Esophagus muscularis mucosa (tissue), 3 donors: ENCODE data around the gene FILIP1L.

ENCODE experiments used
- CTCF ChIP-seq, 3 experiments: fragments of 200-600 bp in 2 of 3; fragments of 450-650 bp in 1 of 3; sonication (generic) in 2 of 3; IDR thresholded peaks; one replicate each; pipeline ENCODE4 v1.5.1; 2017 to 2019; ENCODE audit warnings: antibody characterized with exemption in 3 of 3, mild to moderate bottlenecking in 2 of 3, moderate library complexity in 1 of 3
- POLR2A ChIP-seq: fragments of 450-650 bp; IDR thresholded peaks from one replicate; pipeline ENCODE4 v1.6.1; 2017; ENCODE audit warnings: antibody characterized with exemption, moderate library complexity, mild to moderate bottlenecking, low read depth
- POLR2AphosphoS5 ChIP-seq, 2 donors: sonication (generic); formaldehyde crosslinking; IDR thresholded peaks; one replicate each; pipeline ENCODE4 v1.6.1; 2017; ENCODE audit warnings: antibody characterized with exemption in 2 of 2

- TF ChIP-seq CTCF (IDR thresholded peaks at IDR 0.05) = no peak
- TF ChIP-seq POLR2AphosphoS5 (IDR thresholded peaks at IDR 0.05) = no peak
- no peak for TF ChIP-seq POLR2A
These were observed 155.9 kb downstream of the FILIP1L start for GRCh38 chr3:99958222-99958912.
